Neuron (in vitro differentiated cells): Measurements from ENCODE around the gene ATRN.

Source experiments
- H2AFZ ChIP-seq: one replicate; pipeline ENCODE4 v1.6.1; 2013; ENCODE audit warnings: low read depth, mild to moderate bottlenecking, inconsistent platforms, low read length, moderate library complexity
- H3K27me3 ChIP-seq: one replicate; pipeline ENCODE4 v1.6.1; 2013; ENCODE audit warnings: low read length; ENCODE audit not compliant: insufficient read depth
- H3K36me3 ChIP-seq: one replicate; pipeline ENCODE4 v1.6.1; 2013; ENCODE audit warnings: low read length; ENCODE audit not compliant: insufficient read depth
- H3K4me1 ChIP-seq: one replicate; pipeline ENCODE4 v1.6.1; 2013; ENCODE audit warnings: low read length; ENCODE audit not compliant: insufficient read depth
- H3K4me3 ChIP-seq: 2 replicates; pipeline ENCODE4 v1.5.1; 2013; ENCODE audit warnings: mild to moderate bottlenecking, low read length, moderate library complexity
- H3K9me3 ChIP-seq: one replicate; pipeline ENCODE4 v1.6.1; 2013; ENCODE audit warnings: low read length

ATRN gene

GRCh38 chr20:3543901-3544507, 73.2 kb downstream of the ATRN start:
- no peak overlapping the region for H3K4me3 ChIP-seq
- H3K4me1 ChIP-seq = no peaks in the 10 kb centered on the region
- peaks cover 6% of the 10 kb centered on the region for H3K36me3 ChIP-seq
- H3K27me3 ChIP-seq = no peaks in the 10 kb centered on the region
- H2AFZ ChIP-seq = no peak overlapping the region
- no peaks in the 10 kb centered on the region for H3K9me3 ChIP-seq

DNA sequence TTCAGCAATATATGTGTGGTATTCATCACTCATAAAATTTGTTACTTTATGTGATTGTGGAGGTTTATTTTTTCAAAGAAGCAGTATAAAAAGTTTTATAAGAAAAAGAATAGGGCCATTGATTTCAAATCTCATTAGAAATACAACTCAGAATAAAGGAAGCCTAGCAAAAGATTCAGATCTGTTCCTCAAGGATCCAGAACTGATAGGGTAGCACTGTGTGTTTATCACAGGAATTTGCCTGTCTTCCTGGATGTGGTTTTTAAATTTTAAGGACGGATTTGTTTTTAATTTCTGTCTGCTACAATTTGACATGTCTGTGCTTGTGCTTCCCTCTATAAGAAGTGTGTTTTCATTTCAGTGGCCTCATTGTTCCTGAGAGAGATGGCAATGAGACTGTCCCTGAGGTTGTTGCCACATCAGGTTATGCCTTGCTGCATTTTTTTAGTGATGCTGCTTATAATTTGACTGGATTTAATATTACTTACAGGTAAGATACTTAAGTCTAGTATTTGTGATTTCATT, 74.6 kb downstream of the ATRN start:
- no peaks in the 10 kb centered on the region for H3K4me1 ChIP-seq
- no peaks in the 10 kb centered on the region for H3K9me3 ChIP-seq
- H3K36me3 ChIP-seq = peaks cover 8% of the 10 kb centered on the region
- H2AFZ ChIP-seq = no peak overlapping the region
- no peaks in the 10 kb centered on the region for H3K27me3 ChIP-seq
- H3K4me3 ChIP-seq = no peak overlapping the region

GRCh38 chr20:3547906-3548305, 77.1 kb downstream of the ATRN start:
- Histone ChIP-seq H3K36me3 (peaks cover 11% of the 10 kb centered on the region), H3K27me3 (no peaks in the 10 kb centered on the region), H3K4me3 (no peak overlapping the region), H3K9me3 (peaks cover 2% of the 10 kb centered on the region), H3K4me1 (no peaks in the 10 kb centered on the region), H2AFZ (no peak overlapping the region)

DNA sequence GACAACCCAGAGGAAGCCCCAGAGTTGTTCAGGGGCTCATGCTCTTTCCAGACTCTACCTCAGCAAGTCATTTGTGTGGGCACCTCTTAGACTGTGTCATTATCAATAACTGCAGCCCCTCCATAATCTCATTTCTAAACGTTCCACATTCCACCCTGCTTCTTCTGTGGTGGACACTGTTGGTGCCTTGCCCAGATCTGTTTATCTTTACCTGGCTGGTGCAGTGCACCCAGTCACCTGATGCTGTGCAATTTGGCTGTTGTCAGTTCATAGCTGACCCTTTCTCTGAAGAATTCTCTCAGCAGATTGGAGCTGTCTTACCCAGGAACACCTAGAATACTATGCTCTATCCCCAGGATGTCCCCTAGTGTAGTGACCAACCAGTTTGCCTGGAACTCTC, 80.0 kb downstream of the ATRN start:
- Histone ChIP-seq H3K27me3 (no peaks in the 10 kb centered on the region), H3K9me3 (peaks cover 4% of the 10 kb centered on the region), H3K4me3 (no peak overlapping the region), H3K4me1 (no peaks in the 10 kb centered on the region), H2AFZ (no peak overlapping the region), H3K36me3 (peaks cover 12% of the 10 kb centered on the region)

DNA sequence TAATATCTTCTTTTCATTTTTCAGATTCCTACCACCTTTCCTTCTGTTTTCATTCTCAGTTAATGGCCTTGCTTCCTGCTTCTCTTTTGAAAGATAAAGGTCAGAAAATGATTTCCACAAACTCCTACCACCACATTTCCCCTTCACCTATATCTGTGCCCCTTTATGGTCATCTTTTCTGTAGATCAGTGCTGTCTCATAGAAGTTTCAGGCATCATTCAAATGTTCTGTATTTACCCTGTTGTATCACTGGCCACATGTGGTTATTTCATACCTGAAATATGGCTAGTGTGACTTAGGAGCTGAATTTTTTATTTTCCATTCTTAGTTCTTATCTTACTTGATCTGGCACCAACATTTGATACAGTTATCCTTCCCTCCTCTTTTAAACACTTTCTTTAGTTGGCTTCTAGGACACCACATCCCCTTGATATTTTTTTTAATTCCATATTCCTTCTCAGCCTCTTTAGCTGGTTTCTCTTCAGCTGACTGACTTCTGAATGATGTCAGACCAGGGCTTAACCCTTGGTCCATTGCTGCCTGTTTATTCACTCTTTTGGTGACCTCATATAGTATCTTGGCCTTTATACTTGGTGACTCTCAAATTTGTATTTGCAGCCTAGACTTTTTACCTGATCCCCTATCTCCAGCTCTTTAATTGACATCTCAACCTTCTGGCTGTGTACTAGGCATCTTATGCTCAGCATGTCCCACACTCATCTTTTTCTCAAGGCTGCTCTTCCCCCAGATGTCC, 81.0 kb downstream of the ATRN start:
- Histone ChIP-seq H3K27me3 (no peaks in the 10 kb centered on the region), H3K9me3 (peaks cover 4% of the 10 kb centered on the region), H3K4me3 (no peak overlapping the region), H2AFZ (no peak overlapping the region), H3K4me1 (no peaks in the 10 kb centered on the region), H3K36me3 (peaks cover 12% of the 10 kb centered on the region)

DNA sequence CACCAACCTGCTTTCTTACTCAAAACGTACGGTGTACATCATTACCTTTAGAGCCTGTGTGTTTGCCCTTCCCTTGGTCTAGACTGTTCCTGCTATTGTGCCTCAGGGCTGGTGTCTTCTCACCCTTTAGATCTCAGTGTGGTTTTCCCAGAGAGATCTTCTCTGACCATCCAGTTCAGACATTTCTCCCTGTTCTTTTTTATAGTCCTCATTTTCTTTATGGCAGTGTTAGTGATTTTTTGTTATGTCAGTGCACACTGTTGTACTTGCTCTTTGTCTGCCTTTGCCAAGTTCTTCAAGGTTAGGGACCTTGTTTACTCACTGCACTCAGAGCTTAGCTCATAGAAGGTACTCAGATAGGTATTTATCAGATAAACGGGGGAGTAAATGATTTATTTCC, 82.8 kb downstream of the ATRN start:
- Histone ChIP-seq H3K4me3 (no peak overlapping the region), H3K36me3 (peaks cover 10% of the 10 kb centered on the region), H2AFZ (no peak overlapping the region), H3K9me3 (peaks cover 4% of the 10 kb centered on the region), H3K27me3 (no peaks in the 10 kb centered on the region), H3K4me1 (no peaks in the 10 kb centered on the region)

GRCh38 chr20:3557237-3557785, 86.5 kb downstream of the ATRN start:
- no peak overlapping the region for H3K4me3 ChIP-seq
- no peaks in the 10 kb centered on the region for H3K4me1 ChIP-seq
- H3K27me3 ChIP-seq = no peaks in the 10 kb centered on the region
- peaks cover 4% of the 10 kb centered on the region for H3K9me3 ChIP-seq
- peaks cover 13% of the 10 kb centered on the region for H3K36me3 ChIP-seq
- H2AFZ ChIP-seq = no peak overlapping the region

- no peaks in the 10 kb centered on the region for H3K4me1 ChIP-seq
- no peak overlapping the region for H2AFZ ChIP-seq
- H3K9me3 ChIP-seq = no peaks in the 10 kb centered on the region
- H3K4me3 ChIP-seq = no peak overlapping the region
- no peaks in the 10 kb centered on the region for H3K27me3 ChIP-seq
- peaks cover 14% of the 10 kb centered on the region for H3K36me3 ChIP-seq
These were observed 88.4 kb downstream of the ATRN start for GRCh38 chr20:3559231-3559630.

DNA sequence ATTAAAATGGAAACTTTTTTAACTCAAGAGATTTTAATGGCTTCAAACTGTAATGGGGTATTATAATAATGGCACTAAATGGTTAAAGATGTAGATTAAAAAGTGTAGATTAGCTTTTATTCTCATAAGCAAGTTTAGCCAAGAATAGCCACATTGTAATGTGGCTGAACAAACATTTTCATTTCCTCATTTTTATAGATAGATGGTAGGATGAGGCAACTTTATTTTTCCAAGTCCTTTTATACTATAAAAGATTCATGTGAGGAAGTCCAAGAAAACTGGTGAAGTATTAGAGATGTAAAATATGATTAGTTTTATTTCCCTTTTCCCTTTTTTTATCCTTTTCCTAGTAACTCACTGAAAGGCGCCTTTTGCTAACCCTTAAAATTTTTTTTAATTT, 88.8 kb downstream of the ATRN start:
- H3K4me1 ChIP-seq = no peaks in the 10 kb centered on the region
- H2AFZ ChIP-seq = no peak overlapping the region
- no peaks in the 10 kb centered on the region for H3K27me3 ChIP-seq
- H3K4me3 ChIP-seq = no peak overlapping the region
- peaks cover 15% of the 10 kb centered on the region for H3K36me3 ChIP-seq
- no peaks in the 10 kb centered on the region for H3K9me3 ChIP-seq

- H3K36me3 ChIP-seq = peaks cover 15% of the 10 kb centered on the region
These were observed 89.3 kb downstream of the ATRN start for GRCh38 chr20:3560162-3560561.

GRCh38 chr20:3560578-3560977, 89.8 kb downstream of the ATRN start:
- H3K4me1 ChIP-seq = no peaks in the 10 kb centered on the region
- no peaks in the 10 kb centered on the region for H3K27me3 ChIP-seq
- H3K36me3 ChIP-seq = peaks cover 15% of the 10 kb centered on the region

More at GRCh38 chr20:3560162-3560561, 89.3 kb downstream of the ATRN start:
- H3K9me3 ChIP-seq = no peaks in the 10 kb centered on the region
- no peak overlapping the region for H2AFZ ChIP-seq
- no peaks in the 10 kb centered on the region for H3K4me1 ChIP-seq
- no peaks in the 10 kb centered on the region for H3K27me3 ChIP-seq
- H3K4me3 ChIP-seq = no peak overlapping the region

DNA sequence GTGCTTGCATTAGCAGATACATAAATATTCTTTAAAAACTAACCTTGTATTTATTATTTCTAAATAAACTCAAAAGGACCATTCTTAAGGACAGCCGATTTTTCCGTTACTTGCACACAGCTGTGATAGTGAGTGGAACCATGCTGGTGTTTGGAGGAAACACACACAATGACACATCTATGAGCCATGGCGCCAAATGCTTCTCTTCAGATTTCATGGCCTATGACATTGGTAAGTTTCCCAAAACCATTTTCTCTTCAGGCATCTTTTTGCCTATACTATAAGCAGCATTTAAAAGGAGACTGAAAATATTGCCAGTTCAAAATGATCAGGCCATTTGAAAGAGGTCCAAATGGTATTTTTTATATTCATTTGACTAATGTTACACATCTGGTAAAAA, 92.3 kb downstream of the ATRN start:
- H3K36me3 ChIP-seq = peaks cover 22% of the 10 kb centered on the region
- no peak overlapping the region for H2AFZ ChIP-seq
- H3K27me3 ChIP-seq = no peaks in the 10 kb centered on the region
- no peaks in the 10 kb centered on the region for H3K4me1 ChIP-seq
- H3K9me3 ChIP-seq = no peaks in the 10 kb centered on the region
- H3K4me3 ChIP-seq = no peak overlapping the region

More at GRCh38 chr20:3560578-3560977, 89.8 kb downstream of the ATRN start:
- Histone ChIP-seq H2AFZ (no peak overlapping the region), H3K9me3 (no peaks in the 10 kb centered on the region), H3K4me3 (no peak overlapping the region)

- Histone ChIP-seq H3K4me1 (no peaks in the 10 kb centered on the region), H3K9me3 (no peaks in the 10 kb centered on the region), H2AFZ (no peak overlapping the region), H3K36me3 (peaks cover 22% of the 10 kb centered on the region), H3K27me3 (no peaks in the 10 kb centered on the region), H3K4me3 (no peak overlapping the region)
These were observed 92.8 kb downstream of the ATRN start for GRCh38 chr20:3563548-3564177.
